ENCODE results near the gene ASB16.

ASB16 gene

GRCh38 chr17:44190481-44190880 is 20.0 kb downstream of the ASB16 start:
- no peak for DNase-seq

DNA sequence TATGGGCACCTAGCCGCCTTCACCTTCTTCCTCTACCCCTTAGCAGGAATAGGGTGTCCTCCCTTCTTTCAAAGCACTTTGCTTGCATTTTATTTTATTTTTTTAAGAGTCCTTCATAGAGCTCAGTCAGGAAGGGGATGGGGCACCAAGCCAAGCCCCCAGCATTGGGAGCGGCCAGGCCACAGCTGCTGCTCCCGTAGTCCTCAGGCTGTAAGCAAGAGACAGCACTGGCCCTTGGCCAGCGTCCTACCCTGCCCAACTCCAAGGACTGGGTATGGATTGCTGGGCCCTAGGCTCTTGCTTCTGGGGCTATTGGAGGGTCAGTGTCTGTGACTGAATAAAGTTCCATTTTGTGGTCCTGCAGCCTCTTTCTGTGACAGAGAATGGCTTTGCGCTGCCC is 20.9 kb downstream of the ASB16 start:
- DNase-seq, result no peak

GRCh38 chr17:44191941-44192496 is 21.5 kb downstream of the ASB16 start:
- no peak for DNase-seq

- no peak for DNase-seq
These were observed 22.2 kb downstream of the ASB16 start for GRCh38 chr17:44192750-44193149.

DNA sequence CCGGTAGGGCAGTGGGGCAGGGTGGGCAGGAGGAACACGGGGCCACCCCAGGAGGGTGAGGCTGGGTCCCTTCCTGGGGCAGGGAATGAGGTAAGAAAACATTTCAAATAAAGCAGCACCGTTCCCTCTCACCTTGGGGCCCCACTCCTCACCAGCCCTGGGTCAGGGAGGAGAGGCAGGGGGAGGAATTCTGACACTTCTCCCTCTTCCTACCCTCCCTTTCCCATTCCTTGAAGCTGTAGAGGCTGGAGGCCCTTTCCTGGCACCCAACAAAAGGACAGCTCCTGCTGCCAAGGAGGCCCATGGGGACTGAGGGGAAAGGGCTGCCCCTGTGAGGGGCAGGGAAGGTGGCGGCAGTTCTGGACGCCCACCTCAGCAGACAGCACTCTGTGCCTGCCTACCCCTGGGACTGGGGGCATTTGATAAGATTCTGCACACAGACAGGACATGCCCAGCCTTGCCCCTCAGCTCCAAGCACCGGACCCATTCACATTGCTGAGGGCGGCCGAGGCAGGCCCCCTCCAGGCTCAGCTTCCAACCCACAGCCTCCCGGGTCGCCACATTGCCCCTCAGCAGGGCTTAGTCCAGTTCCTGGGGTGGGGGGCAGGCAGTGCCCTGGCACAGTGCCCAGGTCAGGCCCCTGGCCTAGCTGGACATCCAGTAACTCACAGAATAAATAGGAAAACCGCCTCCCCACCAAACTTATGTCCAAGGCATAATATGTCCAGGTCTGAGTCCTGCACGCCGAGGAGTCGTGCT is 23.0 kb downstream of the ASB16 start:
- DNase-seq, result no peak

DNA sequence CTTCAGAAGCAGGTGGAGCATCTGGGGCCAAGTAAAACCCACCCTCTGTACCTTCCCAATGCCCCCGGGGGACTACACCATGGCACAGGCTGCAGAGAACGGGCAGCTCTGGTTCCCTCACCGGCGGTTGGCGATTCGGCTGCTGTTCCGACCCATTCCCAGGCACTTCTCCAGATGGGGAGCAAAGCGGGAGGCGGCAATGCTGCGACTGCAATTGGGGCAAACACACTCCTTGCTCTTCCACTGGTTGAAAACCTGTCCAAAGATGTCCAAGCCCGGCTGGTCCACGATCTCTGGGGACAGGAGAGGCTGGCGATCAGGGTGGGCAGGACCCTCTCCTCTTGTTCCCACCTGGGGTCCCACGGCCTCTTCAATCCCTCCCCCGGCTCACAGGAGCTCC is 26.6 kb downstream of the ASB16 start:
- no peak for DNase-seq

- DNase-seq, result peak; percentile 18 to 51
These were observed 27.6 kb downstream of the ASB16 start for GRCh38 chr17:44197980-44198720.

- peak in 1 of 2 experiments; percentile 79 for DNase-seq
These were observed 28.4 kb downstream of the ASB16 start for GRCh38 chr17:44198721-44199552.

DNA sequence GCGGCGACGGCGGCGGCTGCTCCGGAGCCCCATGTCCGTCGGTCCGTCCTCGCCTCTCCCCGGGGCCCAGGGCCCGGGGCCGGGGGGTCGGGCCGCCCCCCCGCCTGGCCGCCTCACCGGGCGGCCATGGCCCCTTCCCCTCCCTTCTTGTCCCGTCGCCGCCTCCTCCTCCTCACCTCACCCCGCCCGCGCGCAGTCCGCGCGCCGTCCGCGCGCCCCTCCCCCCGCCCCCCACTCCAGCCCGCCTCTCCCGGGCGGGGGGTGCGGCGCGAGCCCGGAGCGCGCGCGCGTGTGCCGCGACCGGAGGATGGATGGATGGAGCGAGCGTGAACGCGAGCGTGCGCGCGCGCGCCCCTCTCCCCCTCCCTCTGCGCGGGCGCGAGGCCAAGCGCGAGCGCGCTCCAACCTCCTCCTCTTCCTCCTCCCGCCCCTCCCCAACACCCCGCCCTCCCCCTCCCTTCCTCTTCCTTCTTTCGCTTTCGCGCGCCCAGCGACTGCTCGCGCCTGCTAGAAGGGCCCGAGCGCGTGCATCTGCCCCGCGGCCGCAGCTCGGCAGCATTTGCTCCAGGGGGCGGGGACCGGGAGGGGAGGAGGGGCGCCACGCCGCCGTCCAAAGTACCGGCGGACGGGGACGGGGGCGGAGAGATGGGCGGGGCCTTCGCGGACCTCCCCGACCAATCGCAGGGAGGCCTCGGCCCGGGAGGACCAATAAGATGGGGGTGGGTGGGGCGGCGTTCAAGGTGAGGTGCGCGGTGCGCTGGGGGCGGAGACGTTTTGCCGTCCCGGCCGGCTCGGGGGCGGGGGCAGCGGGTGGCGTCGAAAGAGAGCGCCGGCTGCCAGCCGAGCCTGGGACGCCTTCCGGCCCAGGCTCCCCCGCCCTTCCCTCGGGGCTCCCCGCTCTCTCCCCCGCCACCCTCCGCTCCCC is 29.3 kb downstream of the ASB16 start, which contains the start of gene ATXN7L3:
Gene ATXN7L3 (minus strand): TSS at position 332 of the 925 bp plus-strand sequence. CDS start 1,814 bp downstream, outside the sequence.
- peak; percentile 93 to 100 for DNase-seq

- DNase-seq, result peak in 1 of 2 experiments; percentile 67
These were observed 30.1 kb downstream of the ASB16 start for GRCh38 chr17:44200478-44201155.

DNA sequence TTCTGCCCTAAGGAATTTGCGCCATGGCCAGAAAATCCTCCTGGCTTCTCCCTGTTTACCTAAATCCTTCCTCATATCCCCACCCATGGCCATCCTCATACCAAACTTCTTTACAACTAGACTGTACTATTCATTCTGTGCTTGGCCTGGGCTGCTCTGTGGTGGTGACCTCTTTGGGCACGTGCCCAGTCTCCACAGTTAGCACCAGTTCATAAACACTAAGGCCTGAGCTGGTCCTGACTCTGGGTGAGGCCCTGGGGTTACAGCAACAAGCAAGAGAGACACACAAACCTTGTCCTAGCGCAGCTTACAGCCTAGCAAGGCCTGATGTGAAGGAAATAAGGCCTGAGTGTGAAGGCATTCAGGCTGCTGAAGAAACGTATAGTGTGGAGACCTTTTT is 32.3 kb downstream of the ASB16 start:
- no peak for DNase-seq

DNA sequence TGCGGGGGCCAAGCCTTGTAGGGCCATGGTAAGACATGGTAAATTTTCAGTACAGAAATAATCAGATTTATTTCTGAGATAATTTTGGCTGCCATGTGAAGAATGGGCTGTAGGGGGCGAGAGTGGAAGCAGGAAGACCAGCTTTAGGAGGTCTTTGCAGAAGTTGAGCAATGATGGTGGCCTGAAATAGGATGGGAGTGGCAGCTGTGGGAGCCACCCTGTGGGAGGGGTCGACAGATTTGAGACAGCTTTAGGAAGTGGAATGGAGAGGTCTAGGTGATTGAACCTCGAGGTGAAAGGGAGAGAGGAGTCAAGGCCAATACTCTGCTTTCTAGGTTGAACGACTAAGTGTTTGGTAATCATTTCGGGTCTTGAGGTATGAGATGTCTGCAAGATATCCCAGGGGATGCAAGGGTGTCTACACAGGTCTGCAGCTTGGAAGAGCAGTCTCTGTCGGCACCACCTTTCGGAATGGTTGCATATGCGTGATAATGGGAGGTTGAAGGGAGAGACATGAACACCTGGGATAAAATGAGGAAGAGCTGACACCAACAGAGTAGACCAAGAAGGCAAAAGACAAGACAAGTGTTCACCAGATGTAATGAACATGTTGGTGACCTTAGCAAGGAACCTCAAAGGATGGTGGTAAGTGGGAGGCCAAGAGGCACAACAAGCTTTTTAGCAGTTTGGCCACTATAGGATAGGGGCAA is 33.4 kb downstream of the ASB16 start:
- DNase-seq, result peak; percentile 66 to 87

GRCh38 chr17:44204441-44204882 is 34.0 kb downstream of the ASB16 start:
- DNase-seq, result no peak

DNA sequence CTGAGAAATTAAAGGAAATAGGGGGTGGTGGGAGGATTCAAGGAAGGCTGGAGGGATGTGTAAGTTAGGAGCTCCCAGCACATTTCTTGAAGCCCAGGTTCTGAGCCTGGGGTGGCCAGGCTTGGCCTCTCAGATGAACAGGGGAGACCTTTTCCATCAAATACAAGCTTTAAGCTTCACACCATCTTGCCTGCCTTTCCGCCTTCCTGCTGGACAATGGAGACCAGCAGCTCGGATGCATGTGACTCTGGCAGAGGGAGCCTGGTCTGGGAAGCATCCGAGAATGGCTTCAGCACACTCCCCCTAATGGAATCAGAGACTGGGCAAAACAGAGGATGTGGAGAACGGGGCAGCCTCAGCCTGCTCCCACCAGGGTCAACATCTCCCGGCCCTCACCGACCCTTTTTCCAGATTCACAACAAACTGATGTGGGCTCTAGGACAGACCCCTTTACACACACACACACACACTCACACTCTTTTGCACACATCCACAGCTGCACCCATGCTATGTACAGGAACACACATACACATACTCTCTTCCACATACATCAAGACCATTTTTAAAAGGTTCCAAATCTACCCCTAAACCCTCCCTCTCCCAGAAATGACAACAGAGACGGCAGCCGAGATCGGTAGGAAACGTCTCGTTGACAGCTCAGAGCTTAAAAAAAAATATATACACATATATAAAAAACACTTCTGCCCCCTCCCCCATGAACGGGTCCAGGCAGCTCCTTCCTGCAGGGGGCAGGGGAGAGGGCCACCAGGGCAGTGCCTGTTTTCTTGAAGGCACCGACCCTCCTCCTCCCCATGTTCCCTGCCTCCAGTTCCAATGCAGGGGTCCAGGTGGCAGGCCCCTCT is 35.7 kb downstream of the ASB16 start:
- DNase-seq, result no peak

DNA sequence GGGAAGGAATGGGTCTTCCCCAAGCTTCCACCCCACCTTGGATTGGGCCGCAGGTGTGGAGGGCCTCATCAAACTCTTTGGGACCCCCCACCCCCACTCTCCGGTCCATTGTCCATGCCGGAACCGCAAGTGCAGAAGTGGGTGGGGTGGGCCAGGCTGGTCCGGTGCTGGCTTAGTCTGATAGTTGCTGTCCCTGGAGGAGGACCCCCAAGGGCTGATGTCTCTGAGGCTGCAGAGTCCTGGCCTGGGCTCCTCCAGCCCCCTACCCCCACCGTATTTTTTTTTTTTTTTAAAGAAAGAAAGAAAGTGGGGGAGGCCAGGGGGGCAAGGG is 36.3 kb downstream of the ASB16 start:
- DNase-seq, result no peak

DNA sequence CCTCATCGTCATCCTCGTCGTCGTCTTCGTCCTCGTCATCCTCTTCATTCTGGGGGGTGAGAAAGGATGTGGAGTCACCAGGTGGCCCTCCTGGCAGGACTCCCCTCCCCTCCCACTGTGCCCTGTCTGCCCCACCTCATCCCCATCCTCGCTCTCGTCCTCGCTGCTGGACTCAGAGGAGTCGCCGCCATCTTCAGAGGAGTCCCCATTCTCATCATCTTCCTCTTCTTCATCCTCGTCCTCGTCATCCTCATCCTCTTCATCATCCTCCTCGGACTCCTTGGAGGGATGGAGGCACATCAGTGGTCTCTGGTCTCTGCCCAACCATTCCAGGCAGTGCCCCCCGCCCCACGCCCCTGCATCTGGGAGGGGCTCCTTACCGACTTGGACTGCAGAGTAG is 36.8 kb downstream of the ASB16 start:
- DNase-seq, result no peak

DNA sequence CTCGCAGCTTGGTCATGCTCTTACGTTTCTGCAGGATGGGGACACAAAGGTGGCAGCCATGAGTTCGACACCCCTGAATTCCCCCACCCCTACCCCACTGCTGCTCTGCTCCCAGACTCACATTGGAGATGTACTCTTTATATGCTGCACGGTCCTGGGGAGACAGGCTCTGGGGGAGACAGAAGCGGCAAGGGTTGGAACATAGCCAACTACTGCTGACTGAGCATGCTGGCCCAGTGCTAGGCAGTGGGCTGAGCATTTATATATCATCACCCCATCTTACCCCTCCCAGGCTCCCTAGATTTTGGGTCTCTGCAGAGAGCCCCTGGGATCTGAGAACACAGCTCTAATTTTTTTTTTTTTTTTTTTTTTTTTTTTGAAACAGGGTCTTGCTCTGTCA is 37.2 kb downstream of the ASB16 start:
- DNase-seq, result no peak

DNA sequence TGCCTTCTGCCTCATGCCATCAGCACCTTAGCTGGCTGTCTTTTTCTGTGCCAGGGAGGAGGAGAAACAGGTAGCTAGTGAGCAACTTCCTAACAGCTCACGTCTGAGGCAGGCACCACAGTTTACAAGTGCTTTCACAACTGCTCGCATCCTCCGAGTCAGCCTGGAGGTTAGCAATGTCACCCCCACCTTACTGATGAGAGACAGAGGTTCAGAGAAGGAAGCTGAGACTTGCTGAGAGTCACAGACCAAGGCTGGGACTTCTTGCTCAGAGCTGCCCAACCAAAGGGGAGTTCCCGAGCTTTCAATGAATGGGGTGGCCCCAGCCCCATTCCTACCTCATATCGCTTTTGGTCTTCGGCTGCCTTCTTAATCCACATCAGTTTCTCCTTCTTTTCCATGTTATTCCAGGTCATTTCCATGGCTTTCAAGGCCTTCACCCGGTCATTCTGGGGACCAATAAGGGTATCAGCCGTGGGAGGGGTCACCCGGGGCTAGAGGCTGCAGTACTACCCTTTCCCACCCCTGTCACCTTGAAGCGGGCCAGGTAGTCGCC is 39.4 kb downstream of the ASB16 start:
- no peak for DNase-seq
